NCI-H510A (cell line): ENCODE data around the gene MZB1.
"Not testable (repeated sequence)": the region's sequence is repeated elsewhere in the genome, so short reads cannot be mapped to it uniquely, and the experiment has no call there.

Source experiments
- DNase-seq: peaks from one replicate; lab custom pipeline; 2025; lab: John Stamatoyannopoulos, UW

MZB1 gene

DNA sequence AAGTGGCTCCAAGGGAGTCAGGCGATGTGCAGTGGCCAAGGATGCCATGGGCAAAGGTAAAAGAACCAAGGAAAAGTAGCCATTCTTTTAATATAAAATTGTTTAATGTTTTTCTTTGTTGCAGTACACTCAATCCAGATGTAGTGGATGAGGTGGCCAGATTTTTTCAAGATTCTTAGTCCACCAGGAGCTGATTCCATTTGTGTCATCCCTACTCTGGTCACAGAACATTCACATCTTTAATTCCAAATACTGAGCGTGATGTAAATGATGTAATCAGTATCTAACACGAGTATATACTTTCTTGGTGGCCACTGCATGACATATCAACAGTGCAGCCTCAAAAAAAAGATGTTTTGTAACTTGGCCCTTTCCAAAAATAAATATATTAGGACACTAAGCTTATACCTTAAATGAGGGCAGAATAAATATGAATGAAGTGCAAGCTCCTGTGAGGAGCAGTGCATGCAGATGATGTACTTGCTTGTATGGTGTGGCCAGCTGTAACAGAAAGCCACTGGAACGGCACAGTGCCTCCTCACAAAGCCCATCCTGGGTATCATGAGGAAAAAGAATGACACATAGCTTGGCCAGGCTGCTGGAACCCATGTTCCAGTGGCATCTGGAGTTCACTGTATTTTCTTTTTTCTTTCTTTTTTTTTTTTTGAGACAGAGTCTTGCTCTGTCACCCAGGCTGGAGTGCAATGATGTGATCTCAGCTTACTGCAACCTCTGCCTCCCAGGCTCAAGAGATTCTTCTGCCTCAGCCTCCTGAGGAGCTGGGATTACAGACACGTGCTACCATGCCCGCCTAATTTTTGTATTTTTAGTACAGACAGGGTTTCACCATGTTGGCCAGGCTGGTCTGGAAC lies 20.6 kb upstream of the MZB1 start:
- no peak for DNase-seq

DNA sequence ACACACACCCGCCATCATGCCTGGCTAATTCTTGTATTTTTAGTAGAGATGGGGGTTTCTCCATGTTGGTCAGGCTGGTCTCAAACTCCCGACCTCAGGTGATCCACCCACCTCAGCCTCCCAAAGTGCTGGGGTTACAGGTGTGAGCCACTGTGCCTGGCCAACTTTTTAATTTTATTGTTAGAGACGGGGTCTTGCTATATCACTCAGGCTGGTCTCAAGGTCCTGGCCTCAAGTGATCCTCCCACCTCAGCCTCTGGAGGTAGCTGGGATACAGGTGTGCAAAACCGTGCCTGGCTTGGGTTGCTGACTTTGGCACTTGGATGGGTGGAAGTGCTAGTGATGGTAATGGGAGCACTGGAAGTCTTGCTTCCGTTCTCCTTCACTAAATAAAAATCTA lies 19.4 kb upstream of the MZB1 start:
- not testable (repeated sequence) for DNase-seq

DNA sequence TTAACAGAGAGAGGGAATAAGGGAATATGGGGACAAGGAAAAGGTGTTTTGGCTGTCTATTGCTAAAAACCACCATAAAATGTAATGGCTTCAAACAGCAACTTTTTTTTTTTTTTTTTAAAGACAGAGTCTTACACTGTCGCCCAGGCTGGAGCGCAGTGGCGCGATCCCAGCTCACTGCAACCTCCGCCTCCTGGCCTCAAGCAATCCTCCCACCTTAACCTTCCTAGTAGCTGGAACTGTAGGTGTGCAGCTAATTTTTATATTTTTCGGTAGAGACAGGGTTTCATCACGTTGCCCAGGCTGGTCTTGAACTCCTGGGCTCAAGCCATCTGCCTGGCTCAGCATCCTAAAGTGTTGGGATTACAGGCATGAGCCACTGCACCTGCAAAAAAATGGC lies 18.5 kb upstream of the MZB1 start:
- no peak for DNase-seq

DNA sequence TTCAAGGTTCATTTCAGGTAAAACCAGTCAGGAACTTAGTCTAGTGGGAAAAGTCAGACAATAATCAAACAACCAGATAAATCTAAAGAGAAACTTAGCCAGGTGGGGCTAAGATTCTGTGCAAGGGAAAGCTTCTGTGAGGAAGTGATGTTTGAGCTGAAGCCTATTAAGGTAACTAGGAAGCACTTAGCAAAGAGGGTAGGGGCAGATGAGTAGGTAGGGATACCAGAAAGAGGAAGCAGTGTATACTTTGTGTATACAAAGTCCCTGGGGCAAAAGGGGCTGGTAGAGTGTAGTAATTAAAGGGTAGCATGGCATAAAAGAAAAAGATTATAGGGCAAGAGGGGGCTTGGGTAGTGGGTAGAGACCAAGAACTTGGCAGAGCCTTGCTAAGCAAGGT lies 17.8 kb upstream of the MZB1 start:
- DNase-seq: no peak

DNA sequence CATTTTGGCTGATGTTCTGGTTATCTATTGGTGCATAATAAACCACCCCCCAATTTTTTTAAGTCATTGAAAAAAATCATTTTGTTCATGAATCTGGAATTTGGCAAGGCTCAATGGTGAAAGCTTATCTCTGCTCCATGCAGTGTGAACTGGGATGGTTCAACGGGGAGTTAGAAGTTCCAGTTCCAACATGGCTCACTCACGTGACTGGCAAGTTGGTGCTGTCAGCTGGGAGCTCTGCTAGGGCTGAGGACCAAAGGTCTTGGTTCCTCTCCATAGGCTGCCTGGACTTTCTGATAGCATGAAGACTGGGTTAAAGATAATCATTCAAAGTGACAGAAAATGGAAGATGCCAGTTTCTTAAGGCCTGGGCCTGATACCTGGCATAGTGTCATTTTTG lies 17.2 kb upstream of the MZB1 start:
- no peak for DNase-seq

DNA sequence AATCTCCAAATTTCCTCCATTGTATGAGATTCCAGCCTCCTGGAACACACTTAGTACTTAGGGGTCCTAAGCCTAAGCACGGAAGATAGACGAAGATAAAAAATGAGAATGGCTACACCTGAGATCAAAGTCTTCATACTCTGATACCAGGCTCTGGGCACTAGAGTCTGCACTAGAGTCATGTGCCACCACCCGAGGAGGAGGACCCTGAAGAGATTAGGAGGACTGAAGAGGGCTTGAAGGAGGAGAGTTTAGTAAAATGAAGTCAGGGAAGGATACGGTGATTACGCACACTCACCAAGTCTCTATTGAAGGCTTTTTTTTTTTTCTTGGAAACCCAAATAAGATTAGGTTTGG lies 14.7 kb upstream of the MZB1 start:
- DNase-seq: no peak

DNA sequence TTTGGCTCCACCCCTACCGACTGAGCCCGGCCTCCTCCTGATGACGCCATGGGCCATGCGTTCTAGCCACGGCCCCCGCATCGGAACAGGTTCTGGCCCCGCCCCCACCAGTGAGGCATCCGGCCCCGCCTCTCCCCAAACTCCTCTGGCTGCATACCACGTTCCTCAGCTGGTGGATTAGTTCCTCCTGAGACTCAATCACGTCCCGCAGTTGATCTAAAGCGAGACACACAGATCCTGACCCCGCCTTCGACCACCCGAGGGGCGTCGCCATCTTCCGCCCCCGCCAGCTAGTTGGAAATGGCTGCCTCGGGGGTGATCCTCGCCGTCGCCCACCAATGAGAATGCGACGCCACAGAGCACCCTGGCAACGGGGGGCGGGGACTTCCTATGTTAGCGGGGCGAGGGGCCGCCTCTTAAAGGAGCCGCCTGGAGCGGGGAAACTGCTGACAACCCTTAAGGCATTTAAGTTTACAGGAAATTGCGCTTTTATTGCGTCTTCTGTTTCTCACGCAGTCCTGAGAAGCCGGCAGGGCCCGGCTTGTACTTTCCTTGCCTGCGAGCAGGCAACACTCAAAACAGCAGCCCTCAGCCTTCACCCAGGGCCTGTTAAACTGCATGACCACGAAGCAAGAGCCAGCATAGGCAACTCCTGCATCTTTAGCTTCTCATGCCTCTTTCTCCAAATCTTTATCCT lies 14.2 kb upstream of the MZB1 start, which contains the start of gene SPATA24:
TSS of gene SPATA24 (minus strand) at position 303 of the 697 bp plus-strand sequence. CDS start at position 274, 29 bp downstream.
- peak; percentile 92 for DNase-seq

DNA sequence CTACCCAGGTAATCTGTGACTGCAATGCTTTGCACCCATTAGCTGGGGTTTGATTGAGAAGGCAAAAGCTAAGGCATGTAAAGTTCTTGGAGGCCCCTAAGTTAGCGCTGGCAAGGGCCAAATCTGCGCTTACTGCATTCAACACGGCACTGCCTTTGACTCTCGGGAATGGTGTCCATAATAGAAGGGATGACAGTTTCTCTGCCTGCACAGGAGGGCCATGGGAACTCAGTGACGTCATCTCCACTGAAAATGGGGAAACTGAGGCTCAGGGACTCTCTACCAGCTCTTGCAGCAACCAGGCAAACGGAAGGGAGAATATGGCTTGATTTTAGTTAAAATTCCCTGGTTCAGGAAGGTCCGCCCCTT lies 13.7 kb upstream of the MZB1 start:
- DNase-seq: no peak

DNA sequence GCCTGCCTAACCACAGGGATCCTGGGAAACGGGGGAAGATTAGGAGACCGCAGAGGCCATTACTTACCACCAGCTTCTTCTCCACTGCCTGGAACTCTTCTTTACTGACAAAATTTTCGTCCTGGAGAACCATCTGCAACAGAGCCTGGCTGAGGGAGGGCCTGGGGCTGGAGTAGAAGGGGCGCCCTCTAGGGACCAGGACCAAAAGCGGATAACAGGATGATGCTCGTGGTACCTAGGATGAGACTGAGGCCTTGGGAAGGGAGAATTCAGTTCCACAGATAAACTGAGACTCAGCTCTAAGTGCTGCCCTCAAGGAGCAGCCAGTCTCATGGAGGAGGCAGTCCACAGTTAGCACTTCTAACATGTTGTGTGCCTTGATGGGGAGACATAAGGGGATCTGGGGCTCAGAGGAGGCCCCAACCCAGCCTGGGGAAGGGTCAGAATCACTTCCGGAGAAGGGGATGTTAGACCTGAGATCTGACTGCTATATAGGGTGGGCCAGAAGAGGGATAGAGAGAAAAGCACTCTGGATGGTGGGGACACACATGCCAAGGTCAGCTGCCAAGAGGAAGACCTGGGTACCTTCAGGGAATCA lies 12.9 kb upstream of the MZB1 start:
- no peak for DNase-seq

DNA sequence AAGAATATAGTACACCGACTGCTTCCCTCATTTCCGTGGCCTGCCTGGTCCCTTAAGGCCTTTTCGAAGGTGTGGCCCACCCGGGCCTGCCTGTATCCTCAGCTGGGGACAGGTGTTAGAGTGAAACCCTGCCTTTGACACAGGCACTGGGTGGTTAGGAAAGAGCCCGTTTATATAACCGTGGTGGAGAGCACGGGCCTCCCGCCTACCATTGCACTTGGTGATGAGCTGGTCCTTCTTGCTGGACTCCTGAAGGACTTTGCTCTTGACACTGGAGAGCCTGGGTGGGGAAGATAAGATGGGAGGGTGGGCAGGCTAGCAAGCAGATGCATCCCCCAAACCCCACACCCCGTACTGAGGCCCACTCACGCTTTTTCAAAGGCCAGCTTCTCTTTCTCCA lies 11.8 kb upstream of the MZB1 start:
- DNase-seq: no peak

DNA sequence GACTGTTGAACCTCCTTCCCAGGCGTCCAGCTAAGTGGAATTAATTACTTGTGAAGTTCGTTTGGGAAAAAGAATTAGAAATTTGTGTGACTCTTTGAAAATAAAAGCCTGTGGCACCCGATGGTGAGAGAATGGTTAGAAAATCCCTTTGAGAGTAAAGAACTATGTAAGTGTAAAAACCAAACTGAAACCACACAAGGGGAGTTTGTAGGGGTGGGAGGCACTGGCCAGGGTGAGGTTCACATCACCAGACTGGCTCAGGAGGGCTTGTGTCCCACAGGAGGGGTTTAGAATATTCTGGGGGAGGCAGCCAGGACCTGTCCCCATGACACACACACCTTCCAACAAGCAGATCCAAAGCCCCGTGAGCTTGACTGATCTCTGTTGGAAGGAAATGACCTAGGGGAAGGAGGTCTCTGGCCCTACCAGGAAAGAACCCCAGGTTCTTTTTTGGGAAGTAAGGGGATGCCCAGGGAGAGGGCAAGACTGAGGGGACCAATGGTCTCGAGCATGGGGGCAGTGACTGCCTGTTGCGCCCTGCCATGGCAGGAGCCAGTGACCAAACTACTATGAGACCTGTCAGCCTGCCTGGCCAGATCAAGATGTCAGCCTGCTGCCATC lies 9.9 kb upstream of the MZB1 start:
- DNase-seq: no peak

DNA sequence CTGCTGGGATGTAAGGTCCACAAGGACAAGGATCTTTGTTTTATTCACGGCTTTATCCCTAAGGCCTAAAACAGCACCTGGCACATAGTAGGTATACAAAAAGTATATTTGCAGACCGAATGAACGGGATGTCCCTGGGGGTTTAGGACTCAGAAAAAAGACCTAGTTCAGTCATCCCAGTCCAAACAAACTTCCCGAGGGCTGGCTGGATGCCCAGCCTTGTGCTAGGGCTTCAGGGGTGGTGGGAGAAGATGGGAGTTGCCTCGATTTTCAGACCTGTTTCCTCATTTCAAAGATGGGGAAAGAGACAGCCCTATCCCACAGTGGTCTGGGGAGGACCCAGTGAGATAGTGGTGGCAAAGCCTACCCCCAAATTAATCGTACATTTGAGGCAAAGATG lies 8.2 kb upstream of the MZB1 start:
- no peak for DNase-seq

DNA sequence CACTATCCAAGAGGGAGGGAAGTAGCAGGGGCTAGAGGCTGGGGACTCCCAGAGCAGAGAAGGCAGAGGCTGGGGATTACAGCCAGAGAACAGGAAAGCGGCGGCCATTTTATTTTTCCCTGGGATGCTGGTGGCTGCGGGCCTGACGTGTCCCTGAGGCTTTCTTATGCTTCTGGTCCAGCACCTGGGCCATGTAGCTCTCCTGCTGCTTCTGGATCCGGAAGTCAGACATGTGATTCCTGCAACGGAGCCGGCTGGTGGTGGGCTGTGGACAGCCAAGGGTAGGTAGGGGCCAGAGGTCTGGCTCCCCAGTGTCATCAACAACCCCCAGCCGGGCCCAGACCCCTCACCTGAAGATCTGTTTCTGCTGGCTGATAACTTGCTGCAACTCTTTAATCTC lies 7.0 kb upstream of the MZB1 start:
- DNase-seq: no peak

DNA sequence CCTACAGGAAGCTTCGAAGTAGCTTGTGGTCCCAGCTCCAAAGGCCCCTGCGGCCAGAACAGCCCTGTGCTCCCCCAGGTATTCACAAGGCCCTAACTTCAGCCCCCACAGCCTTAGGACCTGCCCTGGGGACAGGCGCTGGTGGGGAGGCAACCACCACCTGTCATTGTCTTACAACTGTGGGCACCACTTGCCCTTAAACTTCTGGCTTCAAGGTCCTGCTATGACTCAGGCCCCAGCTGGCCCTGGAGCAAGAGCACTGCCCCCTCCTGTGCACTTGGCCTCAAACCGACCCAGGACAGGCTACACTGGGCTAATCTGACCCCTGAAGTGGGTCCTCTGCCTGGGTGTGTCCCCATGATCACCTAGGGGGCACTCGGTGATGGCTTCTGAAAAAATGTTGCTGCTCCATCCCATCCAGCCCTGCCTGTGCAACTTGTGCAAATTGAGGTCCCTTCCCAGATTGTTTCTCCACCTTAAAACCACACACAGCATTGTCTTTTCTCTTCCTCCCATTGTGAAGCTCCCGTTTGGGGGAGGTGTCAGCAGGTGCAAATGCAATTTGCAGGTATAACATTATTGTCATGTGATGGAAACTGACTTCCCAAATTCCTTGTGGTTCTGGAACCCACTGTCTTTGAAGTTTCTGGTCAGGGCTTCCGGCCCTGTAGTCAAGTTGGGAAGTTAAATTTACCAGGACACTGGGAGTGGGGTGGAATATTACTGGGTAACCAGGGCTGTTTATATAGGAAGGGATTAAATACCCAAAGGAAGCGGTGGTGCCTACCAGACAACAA lies 6.3 kb upstream of the MZB1 start:
- DNase-seq: no peak

DNA sequence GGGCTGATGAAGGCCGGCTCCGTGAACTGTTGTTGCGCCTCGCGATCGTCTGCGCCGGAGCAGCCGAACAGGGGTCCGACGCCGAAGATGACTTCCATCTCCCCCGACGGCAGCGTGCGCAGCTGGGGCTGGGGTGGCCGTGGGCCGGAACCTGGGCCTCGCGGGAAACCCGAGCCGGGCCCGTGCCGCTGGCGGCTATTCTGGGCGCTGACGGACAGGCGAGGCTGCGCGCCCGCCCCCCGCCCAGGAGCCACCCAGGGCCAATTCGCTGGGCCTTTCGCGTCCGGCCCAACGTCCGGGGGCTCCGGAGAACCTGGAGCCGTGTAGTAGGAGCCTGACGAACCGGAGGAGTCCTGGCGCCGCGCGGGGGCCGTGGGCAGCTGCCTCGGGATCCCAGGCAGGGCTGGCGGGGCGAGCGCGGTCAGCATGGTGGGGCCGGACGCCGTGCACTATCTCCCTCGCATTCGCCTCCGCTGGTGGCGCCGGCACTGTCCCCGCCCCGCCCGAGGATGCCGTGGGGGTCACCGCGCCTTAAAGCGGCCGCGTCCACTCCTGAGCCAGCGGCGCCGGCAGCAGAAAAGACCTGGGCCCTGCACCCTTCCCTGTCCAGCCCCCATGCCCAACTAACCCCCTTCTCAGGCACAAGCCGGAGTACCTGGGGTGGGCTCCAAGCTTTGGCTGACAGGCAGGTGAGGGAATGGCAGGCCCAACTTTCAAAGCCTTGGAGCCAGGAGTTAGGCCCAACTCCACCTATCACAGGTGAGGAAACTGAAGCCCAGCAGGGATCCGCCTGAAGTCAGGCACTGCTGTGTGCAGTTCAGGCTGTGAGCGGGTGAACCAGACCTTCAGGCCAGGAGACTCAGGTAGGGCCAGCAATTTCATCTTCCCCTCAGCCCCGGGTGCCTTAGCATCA lies 5.2 kb upstream of the MZB1 start, which contains the start of gene PROB1:
TSS of gene PROB1 (minus strand) at position 451 of the 913 bp plus-strand sequence. CDS start at position 428, 23 bp downstream.
- DNase-seq: no peak

DNA sequence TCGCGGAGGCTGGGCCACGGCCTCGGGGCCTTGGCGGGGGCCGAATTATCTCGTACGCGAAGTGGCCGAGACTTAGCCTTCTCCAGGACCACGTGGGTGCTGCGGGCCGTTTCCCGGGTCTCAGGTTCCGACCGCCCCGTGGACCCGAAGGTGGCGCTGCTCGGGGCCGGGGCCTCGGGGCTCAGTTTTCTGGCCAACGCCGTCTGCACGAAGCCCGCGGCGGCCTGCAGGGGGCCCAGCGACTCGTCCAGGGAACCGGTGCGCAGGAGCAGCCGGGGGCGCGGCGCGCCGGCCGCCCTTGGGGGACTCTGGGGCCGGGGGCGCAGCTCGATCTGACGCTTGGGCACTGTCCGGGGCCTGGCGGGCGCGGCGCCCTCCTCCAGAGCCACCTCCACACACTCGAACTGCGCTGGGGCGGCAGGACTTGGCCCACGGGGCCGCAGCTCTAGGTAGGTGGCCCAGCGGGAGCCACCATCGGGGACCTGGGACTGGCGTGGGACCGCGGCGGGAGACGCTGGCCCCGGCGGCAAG lies 4.5 kb upstream of the MZB1 start:
- no peak for DNase-seq

DNA sequence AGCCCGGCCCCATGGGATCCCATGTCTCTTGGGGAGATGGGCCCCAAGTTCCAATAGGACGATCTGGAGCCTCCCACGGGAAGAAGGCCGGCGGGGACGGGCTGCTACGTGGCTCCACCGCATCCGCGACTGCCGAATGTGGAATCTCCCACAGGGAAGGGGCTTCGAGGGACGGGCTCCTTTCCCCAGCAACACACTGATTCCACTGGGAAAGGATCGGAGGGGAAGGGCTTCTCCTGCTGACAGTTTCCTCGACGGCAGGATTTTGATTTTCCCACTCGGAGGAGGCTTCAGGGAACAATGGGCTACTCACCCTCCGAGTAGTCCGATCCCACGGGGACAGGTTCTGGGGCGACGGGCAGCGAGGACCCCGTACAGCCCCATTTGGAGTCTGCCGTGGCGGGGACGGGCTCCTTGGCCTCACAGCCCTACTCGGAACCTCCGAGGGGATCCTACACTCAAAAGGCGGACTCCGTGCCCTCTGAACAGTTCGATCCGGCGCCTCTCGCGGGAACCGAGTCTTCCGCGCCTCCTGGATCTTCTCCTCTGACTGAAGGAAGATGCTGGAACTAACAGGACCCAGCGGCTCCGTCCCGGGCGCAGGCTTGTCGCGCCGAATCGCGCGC lies 3.9 kb upstream of the MZB1 start:
- no peak for DNase-seq

DNA sequence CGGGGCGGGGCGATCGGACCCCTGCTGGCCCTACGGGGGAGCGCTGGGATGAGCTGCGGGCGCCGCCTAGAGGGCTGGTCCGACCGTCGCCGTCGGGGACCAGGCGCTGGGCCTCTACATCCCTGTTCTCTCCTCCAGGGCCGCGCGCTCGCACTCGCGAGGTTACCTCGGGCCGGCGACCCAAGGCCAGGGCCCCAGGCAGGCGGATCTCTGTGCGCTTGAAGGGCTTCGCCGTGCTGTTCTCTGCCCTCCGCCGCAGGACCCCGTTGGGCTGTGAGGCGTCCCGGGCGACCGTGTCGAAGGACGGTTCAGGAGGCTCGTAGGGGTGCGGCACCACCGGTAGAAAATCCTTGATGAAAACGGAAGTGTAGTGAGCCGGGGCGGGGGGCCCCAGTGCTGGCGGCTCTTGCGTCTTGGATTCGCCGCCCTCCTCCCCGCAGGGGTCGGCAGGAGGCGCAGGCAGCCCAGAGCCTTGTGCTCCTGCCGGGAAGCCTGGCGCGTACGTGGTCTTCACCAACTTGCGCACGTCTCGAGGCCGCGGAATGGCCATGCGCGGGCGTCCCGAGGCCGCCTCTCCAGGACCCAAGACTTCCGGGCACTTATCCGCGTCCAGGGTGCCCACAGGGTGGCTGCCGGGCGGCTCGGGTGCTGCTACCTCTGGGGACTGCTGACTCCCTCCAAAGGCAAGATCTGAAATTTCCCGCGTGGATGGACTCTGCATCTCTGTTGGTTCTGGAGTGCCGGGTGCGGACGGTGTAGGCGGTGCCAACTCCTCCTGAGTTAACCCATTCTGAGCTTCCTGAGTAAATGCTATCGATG lies 3.2 kb upstream of the MZB1 start:
- peak; percentile 52 for DNase-seq

DNA sequence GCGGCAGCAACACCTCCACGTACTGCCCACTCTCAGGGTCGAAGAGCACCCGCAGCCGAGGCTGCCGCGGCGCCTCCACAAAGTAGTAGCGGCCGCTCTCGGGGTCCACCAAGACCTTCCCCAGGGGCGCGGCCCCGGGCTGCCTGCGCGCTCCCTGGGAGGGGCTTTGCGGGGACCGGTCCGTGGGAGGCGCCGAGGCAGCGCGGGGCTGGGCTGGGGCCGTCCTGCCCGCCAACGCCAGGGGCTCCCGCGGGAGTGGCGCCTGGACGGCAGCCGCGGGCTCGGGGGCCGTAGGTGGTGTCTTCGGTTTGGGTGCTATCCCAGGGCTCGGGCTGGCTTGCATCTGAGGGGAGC lies 2.6 kb upstream of the MZB1 start:
- no peak for DNase-seq
